UCSD-AML1 (cell line): ENCODE data around the gene AFF3.
"Not testable (repeated sequence)": the region's sequence is repeated elsewhere in the genome, so short reads cannot be mapped to it uniquely, and the experiment has no call there.

Experiments used
- DNase-seq: peaks from one replicate; lab custom pipeline; 2025; ENCODE audit not compliant: unreplicated experiment; lab: John Stamatoyannopoulos, UW

The AFF3 gene

GRCh38 chr2:100108648-100109020, 33.8 kb downstream of the AFF3 start:
- not testable (repeated sequence) for DNase-seq

DNA sequence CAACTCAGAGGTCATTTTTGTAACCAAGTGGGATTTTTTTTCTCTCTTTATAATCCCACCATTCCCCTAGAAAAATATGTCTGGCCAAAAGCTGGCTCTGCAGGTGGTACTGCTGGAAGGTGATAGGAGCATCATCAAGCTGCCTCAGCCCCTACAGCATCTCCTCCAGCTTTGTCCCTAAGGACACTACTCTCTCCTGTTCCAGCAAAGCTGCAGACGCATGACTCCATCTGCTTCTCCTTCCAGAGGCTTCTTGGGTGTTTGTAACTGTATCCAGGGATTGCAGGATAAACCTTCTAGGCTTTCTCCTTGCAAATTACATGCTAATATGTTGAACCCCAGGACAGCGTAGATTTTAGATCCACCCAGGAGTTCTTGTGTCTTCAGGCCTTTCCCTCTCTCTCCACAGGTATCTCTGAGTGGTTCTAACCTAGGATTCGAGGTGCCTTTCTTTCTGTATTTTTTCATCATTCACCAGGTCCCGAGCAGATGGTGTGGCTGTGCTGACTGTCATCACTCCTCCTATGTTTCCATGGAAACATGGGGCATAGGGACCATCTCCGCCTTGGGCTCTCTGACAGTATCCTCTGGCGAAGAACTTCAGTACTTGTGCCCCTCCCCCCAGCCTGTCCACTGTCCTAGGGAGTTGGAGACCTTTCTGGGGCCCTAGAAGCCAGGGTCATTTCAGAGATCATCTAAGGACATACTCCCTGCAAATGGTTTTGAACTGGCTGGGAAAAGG, 34.3 kb downstream of the AFF3 start:
- no peak for DNase-seq

DNA sequence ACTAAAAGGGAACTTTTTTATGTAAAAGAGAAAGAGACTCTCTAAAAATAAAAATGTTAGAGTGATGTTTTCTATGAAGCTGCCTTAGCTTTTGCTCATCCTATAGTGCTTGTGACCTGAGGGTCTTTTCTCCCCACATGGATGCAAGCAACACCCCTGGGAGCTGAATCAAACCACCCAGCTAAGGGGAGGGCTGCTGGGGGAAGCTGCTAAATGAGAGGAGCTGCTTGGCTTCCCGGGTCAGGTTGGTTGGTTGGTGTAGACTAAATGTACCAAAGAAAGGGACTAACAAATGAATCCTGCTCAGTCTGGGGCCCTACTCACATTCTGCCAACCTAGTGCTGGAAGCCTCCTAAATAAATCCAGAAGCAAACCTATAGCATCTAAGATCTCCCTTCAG, 35.0 kb downstream of the AFF3 start:
- DNase-seq = no peak

GRCh38 chr2:100106460-100106859, 35.9 kb downstream of the AFF3 start:
- DNase-seq = no peak

DNA sequence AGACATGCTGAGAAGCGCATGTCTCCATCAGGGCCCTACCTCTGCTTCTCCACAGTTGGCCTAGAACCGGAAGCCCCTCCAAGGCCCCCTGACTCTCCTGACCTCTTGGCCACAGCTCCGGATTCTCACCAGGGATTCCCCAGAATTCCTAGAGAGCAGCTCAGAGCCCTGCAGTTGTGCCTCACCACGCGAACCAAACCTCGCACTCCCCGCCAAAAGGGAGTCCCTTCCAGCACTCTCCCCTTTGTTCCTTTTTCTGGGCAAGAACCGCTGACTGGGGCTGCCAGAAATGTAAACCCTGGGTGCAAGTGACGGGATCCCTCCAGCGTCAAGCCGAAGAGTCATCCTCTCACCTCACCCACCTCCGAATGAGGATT, 36.7 kb downstream of the AFF3 start:
- no peak for DNase-seq

- DNase-seq = no peak
Measured at GRCh38 chr2:100104718-100105677, 37.4 kb downstream of the AFF3 start.

DNA sequence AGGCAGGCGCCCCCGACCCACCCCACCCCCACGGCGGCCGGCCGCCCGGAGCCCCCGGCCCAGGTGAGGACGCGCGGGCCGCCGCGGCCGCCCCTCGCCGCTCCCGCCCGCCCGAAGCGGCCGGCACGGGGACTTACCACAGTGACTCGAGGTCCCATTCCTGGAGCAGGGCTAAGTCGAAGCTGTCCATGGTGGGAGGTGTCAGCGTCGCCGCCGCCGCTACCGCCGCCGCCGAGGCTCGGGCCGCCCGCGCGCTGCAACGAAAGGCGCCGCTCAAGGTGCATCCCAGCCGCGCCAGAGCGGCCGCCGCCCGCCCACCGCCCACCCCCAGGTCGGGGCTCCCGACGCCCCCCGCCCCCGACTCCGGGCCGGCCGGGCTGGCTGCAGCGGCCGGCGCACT, 38.1 kb downstream of the AFF3 start:
- not testable (repeated sequence) for DNase-seq

DNA sequence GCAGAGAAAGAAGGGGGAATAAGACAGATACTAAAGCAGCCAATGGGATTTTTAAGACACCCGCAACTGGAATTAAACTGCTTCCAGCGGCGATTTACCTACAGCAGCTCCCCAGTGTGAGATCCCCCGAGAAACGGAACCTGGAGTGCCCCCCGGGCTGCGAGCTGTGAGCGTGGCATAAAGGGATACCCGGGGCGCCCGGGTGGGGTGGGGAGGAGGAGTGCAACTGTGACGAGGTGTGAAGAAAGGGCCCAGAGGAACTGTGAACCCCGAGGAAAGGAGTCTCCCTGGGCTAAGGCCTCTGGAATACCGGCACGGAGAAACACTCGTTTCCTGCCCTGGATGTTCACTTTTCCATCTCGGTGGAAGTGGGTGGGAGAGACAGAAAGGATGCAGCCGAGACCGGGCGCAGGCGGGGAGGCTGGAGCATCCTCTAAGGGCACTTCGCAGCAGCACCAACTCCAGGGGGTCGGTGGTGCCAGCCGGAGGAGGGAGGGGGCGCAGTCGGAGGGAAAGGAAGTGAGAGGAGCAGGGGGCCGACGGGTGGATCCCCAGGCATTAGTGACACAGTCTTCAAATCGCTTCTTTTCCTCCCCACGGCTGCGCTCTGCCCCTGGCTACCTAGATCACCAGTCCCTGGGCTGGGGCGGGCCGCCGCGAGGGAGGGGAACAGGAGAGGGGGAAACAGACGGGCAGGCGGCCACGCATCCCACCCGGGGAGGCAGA, 38.7 kb downstream of the AFF3 start:
- DNase-seq = not testable (repeated sequence)

- not testable (repeated sequence) for DNase-seq
Measured at GRCh38 chr2:100102466-100103180, 39.8 kb downstream of the AFF3 start.

DNA sequence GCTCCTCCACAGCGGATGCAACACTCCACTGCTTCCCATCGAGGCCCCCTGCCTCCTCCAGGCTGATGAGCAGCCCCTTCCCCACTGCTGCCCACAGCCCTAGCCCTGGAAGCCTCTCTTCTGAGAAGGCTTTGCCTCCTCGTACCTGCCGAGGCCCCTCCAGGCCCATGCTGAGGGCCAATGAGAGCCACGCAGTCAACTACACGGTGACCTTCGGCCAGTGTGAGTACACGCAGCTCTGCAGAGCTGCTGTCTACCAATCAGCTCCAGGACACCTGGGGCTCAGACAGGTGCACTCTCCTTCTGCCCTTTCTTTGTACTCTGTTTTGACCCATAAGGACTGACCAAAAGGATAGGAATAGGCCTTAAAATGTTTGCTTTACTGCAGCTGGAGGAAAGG, 43.5 kb downstream of the AFF3 start:
- not testable (repeated sequence) for DNase-seq

GRCh38 chr2:100097611-100098294, 44.6 kb downstream of the AFF3 start:
- not testable (repeated sequence) for DNase-seq

- not testable (repeated sequence) for DNase-seq
Measured at GRCh38 chr2:100095845-100096244, 46.5 kb downstream of the AFF3 start.

DNA sequence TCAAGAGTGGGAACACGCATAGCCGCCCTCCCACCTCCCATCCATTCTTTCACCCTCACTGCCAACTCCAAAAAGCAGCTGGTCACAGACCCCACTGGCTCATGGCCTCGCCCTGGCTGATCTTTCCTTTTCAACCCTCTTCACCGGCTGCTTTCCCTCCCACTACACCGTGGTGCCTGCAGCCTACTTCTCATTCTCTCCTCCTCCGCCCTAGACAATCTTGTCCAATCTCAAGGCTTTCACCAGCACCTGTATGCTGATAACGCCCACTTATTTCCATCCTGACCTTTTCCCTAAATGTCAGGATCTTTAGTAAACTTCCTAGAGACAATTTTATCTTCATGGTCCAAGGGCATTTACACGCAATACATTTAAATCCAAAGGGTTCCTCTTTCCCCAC, 50.6 kb downstream of the AFF3 start:
- DNase-seq = not testable (repeated sequence)

DNA sequence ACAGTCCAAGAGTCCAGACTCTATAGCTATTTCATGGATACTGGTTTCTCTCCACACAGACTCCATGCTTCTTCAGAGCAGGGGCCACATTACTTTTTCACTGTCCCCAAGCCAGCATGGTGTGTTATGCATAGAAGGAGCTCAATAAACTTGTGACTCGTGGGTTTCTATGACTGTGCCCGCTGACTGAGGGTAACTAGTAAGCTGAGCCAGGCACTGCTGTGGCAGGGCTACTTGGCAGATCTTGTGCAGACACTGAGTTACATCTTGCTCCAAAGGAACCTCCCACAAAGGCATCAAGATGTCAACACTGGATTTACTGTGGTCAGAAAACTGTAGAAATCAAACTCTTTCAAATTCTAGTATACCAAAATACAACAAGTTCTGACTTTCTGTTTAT, 56.6 kb downstream of the AFF3 start:
- not testable (repeated sequence) for DNase-seq

DNA sequence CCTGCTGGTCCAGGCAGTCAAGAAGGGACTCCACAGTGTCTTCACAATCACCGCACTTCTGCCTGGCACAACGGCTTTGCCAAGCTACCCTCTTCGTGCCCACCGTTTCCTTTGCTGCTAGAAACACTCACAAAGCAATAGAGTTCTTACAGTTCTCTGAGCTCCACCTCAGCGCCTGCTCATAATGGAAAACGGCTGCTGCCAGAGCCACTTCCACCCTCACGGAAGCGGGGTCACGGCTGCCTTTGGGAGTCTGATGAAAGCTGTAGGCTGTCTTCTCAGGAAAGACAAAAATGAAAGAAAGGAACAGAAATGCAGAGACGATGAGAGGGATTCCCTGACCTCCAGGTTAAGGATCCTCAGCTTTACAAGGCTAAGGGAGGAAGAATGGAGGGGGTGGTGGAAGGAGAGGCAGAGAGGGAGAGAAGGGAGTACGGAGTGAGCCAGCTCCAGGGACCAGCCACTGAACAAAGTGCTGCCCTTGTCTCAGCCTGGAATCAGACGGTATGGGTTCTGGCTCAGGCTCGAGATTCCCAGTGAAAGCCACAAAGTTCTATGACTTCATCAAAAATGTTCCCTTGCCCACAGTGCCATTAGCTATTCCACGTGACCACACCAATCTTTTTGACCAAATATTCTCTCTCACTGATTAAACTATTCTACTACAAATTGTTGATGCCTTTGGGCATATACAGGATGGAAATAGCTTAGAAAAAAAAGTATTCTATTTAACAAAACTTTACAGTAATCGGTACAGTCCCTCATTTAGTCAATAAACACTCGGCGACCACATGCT, 58.8 kb downstream of the AFF3 start:
- not testable (repeated sequence) for DNase-seq

DNA sequence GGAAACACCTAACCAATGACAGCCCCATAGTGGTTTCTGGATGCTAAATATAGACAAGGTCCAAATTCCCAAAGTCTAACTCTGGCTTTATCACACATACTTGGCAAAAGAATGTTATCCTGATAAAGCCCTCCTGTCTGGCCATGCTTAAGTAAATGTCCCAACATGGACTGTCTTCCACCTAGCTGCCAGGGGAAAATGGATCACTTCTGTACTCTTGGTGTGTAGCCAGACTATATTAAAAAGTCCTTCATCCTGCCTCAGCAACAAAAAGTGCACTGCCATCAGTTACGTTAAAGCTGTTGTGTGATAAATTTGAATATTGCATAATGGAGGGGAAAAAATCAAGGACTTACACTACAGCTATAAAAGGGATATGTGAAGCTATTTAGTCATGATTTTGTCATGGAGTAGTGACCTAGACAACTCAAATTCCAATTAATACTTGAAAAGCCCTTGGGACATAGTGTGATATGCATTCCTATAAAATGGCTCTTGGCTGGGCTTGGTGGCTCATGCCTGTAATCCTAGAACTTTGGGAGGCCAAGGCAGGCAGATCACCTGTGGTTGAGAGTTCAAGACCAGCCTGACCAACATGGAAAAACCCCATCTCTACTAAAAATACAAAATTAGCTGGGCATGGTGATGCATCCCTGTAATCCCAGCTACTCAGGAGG, 60.0 kb downstream of the AFF3 start:
- DNase-seq = not testable (repeated sequence)

DNA sequence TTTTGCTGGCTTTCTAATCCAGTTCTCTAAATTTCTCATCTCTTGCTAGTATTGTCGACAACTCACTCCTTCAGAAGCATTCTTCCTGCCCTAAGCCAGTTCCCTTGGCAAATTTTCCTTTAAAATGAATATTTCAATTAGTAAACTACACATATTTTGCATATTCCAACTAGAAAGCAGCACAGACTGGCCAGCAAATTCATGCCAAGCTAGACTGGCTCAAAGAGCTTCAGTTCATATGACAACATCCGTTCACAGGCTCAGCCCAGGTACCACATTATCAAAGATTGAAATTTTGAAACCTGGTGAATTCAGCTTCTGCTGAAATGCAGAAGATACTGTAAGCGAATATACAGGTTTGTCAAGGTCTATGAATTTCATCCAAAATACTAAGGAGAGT, 64.5 kb downstream of the AFF3 start:
- DNase-seq = no peak

- no peak for DNase-seq
Measured at GRCh38 chr2:100077456-100077855, 64.9 kb downstream of the AFF3 start.

DNA sequence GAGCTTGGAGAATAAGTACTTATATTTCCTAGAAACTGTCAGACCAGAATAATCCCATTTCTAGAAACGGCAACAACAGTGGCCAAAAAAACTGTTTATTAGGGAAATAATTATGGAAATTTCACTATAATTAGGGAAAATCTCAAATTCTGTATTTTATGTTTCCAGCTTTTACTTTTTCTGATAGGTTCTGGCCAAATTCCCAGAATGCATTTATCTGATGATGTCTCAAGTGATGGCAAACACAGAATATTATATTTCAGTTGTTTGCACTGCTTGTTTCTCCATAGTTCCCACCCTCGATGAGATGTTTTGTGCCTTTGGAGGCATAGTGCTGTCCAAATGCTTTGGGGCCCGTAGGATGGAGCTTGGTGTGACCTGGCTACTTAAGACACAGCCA, 66.9 kb downstream of the AFF3 start:
- no peak for DNase-seq
